Mesendoderm (in vitro differentiated cells): ENCODE results near the gene CDRT15L2. TPM values are rescaled to one million over a fixed set of nuclear protein-coding genes. Genes with fewer than 3 reads are reported as not detected.
A peak's percentile ranks its signal among the peaks of the same experiment; 100 is the strongest.
"Not testable (repeated sequence)": the region's sequence is repeated elsewhere in the genome, so short reads cannot be mapped to it uniquely, and the experiment has no call there.

Source experiments
- DNase-seq: peaks from one replicate; pipeline ENCODE4 v3.0.0; 2013
- H2AK5ac ChIP-seq: 2 replicates; pipeline ENCODE4 v1.6.1; 2013; ENCODE audit warnings: low read length, inconsistent platforms
- H2BK120ac ChIP-seq: 2 replicates; pipeline ENCODE4 v1.6.1; 2013; ENCODE audit warnings: low read depth, mild to moderate bottlenecking, low read length, moderate library complexity, mixed read lengths
- H2BK15ac ChIP-seq: replicated peaks from 2 replicates; pipeline ENCODE4 v1.6.1; 2013; ENCODE audit warnings: low read depth, mild to moderate bottlenecking, moderate library complexity
- H2BK5ac ChIP-seq: 2 replicates; pipeline ENCODE4 v1.6.1; 2013; ENCODE audit warnings: low read length, inconsistent platforms
- H3K18ac ChIP-seq: 2 replicates; pipeline ENCODE4 v1.6.1; 2013; ENCODE audit warnings: mild to moderate bottlenecking, low read length, mixed read lengths
- H3K23ac ChIP-seq: one replicate; pipeline ENCODE4 v1.6.1; 2013; ENCODE audit warnings: low read length
- H3K27ac ChIP-seq: 2 replicates; pipeline ENCODE4 v1.5.1; 2013; ENCODE audit warnings: low read depth, mild to moderate bottlenecking, inconsistent platforms, low read length, moderate library complexity
- H3K27me3 ChIP-seq: 2 replicates; pipeline ENCODE4 v1.6.1; 2013; ENCODE audit warnings: low read length, control low read depth, mild to moderate bottlenecking, inconsistent platforms; ENCODE audit not compliant: insufficient read depth, poor library complexity
- H3K36me3 ChIP-seq: 2 replicates; pipeline ENCODE4 v1.6.1; 2013; ENCODE audit warnings: low read length, inconsistent platforms; ENCODE audit not compliant: control insufficient read depth, insufficient read depth
- H3K4ac ChIP-seq: one replicate; pipeline ENCODE4 v1.6.1; 2013; ENCODE audit warnings: low read depth, mild to moderate bottlenecking, low read length, moderate library complexity
- H3K4me1 ChIP-seq: 2 replicates; pipeline ENCODE4 v1.6.1; 2013; ENCODE audit warnings: low read depth, low read length, inconsistent platforms; ENCODE audit not compliant: control insufficient read depth
- H3K4me2 ChIP-seq: 2 replicates; pipeline ENCODE4 v1.6.1; 2013; ENCODE audit warnings: low read length
- H3K4me3 ChIP-seq: 2 replicates; pipeline ENCODE4 v1.5.1; 2013; ENCODE audit warnings: mild to moderate bottlenecking, low read length
- H3K56ac ChIP-seq: one replicate; pipeline ENCODE4 v1.6.1; 2013; ENCODE audit warnings: low read length
- H3K79me1 ChIP-seq: 2 replicates; pipeline ENCODE4 v1.6.1; 2013; ENCODE audit warnings: low read length, inconsistent platforms
- H3K79me2 ChIP-seq: 2 replicates; pipeline ENCODE4 v1.6.1; 2013; ENCODE audit warnings: mild to moderate bottlenecking, low read length; ENCODE audit not compliant: control insufficient read depth, insufficient read depth
- H3K9ac ChIP-seq: 2 replicates; pipeline ENCODE4 v1.6.1; 2013; ENCODE audit warnings: low read length, inconsistent platforms
- H4K5ac ChIP-seq: one replicate; pipeline ENCODE4 v1.6.1; 2013; ENCODE audit warnings: low read length
- H4K8ac ChIP-seq: one replicate; pipeline ENCODE4 v1.6.1; 2013; ENCODE audit warnings: low read depth, mild to moderate bottlenecking, control low read depth, low read length, moderate library complexity
- whole genome bisulfite sequencing: extraction: QIAGEN DNeasy Blood & Tissue Kit; methylation state at CpG from one replicate; pipeline ENCODE4 v1.1.7; 2013; ENCODE audit warnings: low lambda C conversion rate, missing lambda C conversion rate; ENCODE audit not compliant: insufficient coverage; ENCODE audit errors: extremely low coverage; 5-methylcytosine and 5-hydroxymethylcytosine counted together
- polyA plus RNA-seq, 2 experiments: library from polyadenylated mRNA; stranded (reverse); fragments of 200-250 nt; gene quantifications; one replicate each; pipeline ENCODE4 v1.2.3, GENCODE V29; 2013

CDRT15L2 gene
- not detected for polyA plus RNA-seq (2013, experiment 1 of 2)
- polyA plus RNA-seq (2013, experiment 2 of 2) = not detected

DNA sequence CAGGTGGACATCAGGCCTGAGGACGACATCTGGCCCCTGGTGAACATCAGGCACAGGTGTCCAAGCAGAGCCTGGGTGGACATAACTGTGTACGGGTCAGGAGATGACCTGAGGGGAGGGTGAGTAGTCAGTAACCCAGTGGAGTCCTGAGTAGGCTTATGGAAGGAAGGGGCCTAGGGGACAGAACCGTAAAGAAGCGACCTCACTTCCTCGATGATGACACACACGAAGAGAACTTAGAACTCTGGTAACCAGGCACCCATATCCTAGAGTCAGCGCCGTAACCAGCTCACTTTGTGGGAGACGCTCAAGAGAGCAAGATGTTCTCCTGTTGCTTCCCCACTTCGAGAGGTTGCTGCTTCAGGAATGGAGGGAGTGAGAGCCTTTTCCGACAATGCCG, at the start of gene CDRT15L2:
TSS of gene CDRT15L2 (plus strand) at position 301 of the 400 bp plus-strand sequence. CDS start at position 321, 20 bp downstream.
- H3K4me2 ChIP-seq, H2BK5ac ChIP-seq, DNase-seq, H3K4me3 ChIP-seq, H3K56ac ChIP-seq, H2BK15ac ChIP-seq, H2AK5ac ChIP-seq, H4K8ac ChIP-seq, H2BK120ac ChIP-seq, H3K4me1 ChIP-seq, H3K18ac ChIP-seq, H3K23ac ChIP-seq, H3K36me3 ChIP-seq, H4K5ac ChIP-seq, H3K27ac ChIP-seq, H3K79me2 ChIP-seq, H3K4ac ChIP-seq, H3K27me3 ChIP-seq, H3K9ac ChIP-seq, H3K79me1 ChIP-seq: not testable (repeated sequence)
- WGBS = no CpG with 5 or more reads among the region's 12 CpGs

DNA sequence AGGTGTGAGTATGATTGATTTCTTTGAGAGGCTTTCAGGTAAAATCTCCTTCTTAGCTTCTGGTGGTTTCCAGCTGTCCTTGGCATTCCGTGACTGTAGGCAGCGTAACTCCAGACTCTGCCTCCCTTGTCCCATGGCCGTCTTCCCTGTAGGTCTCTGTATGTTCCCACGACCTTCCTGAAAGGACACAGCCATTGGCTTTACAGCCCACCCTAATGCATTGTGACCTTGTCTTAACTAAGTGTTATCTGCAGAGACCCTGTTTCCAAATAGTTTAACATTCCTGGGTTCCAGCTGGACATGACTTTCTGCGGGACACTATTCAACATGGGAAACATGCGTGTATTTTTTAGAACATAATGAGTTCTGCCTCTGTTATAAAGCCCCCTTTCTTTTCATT, 49.4 kb upstream of the CDRT15L2 start:
- Histone ChIP-seq H3K4ac (peak overlapping the region; percentile 55), H3K9ac (peak overlapping the region; percentile 48), H3K56ac (peak overlapping the region; percentile 76)
- peak; percentile 9 for DNase-seq
- H2BK15ac ChIP-seq, H3K27ac ChIP-seq, H3K27me3 ChIP-seq, H3K18ac ChIP-seq, H3K36me3 ChIP-seq, H4K8ac ChIP-seq, H4K5ac ChIP-seq, H3K79me2 ChIP-seq, H3K23ac ChIP-seq, H3K4me3 ChIP-seq, H3K79me1 ChIP-seq, H2BK120ac ChIP-seq, H2AK5ac ChIP-seq, H2BK5ac ChIP-seq, H3K4me2 ChIP-seq, H3K4me1 ChIP-seq: not testable (repeated sequence)
- no CpG with 5 or more reads among the region's 6 CpGs for WGBS

DNA sequence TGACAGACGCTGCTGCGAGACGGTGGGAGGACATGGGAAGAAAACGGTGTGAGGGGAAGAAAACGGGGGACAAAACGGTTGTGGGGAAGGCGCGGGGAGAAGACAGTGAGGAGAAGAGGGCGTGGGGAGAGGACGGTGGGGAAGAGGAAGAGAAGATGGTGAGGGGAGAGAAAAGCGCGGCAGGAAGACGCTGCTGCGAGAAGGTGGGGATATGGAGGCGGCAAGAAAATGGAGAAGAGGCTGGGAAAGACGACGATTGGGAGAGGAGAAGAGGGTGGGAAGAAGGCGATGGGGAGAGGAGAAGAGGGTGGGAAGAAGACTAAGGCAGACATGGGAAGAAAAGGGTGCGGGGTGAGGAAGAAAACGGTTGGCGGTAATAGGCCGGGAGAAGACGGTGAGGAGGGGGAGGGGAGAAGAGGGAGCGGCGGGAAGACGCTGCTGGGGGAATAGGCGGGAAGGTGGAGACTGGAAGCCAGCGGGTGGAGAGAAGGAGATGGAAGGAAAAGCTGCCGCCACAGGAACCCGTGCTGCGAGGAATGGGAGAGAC, 46.9 kb upstream of the CDRT15L2 start:
- H3K79me1 ChIP-seq, H2BK5ac ChIP-seq, H3K27ac ChIP-seq: not testable (repeated sequence)

DNA sequence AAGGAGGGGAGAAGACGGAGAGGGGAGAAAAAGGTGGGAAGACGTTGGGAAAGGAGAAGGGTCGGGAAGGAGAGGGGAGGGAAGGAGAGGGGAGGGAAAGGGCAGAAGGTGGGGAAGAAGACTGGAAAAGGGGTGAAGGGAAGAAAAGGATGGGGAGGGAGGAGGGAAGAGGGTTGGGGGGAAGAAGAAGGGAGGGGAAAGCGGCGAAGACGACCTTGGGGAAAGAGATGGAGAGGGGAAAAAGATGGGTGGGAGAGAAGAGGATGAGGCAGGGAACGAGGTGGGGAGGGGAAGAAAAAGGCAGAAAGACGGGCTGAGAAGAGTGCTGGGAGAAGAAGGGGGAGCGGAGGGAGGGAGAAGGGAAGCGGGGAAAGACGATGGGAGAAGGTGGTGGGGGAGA, 46.3 kb upstream of the CDRT15L2 start:
- H3K27me3 ChIP-seq, H4K5ac ChIP-seq, H3K4me2 ChIP-seq, H3K4me1 ChIP-seq, H3K79me2 ChIP-seq, H2BK120ac ChIP-seq, H3K4ac ChIP-seq, H3K4me3 ChIP-seq, H2BK5ac ChIP-seq, H2AK5ac ChIP-seq, H3K79me1 ChIP-seq, H3K36me3 ChIP-seq, H2BK15ac ChIP-seq, H3K18ac ChIP-seq, H3K23ac ChIP-seq, H4K8ac ChIP-seq: not testable (repeated sequence)
- peak; percentile 61 for DNase-seq
- Histone ChIP-seq H3K27ac (peak overlapping the region; percentile 62), H3K56ac (peak overlapping the region; percentile 64), H3K9ac (peak overlapping the region; percentile 66)
- WGBS = no CpG with 5 or more reads among the region's 11 CpGs

More for the DNA sequence above, 46.9 kb upstream of the CDRT15L2 start:
- H3K4me2 ChIP-seq, H3K4ac ChIP-seq, H3K36me3 ChIP-seq, H3K23ac ChIP-seq, H3K27me3 ChIP-seq, H3K4me1 ChIP-seq, H3K4me3 ChIP-seq, H3K79me2 ChIP-seq, H2BK120ac ChIP-seq, H4K8ac ChIP-seq, H2AK5ac ChIP-seq, H3K18ac ChIP-seq, H2BK15ac ChIP-seq, H4K5ac ChIP-seq: not testable (repeated sequence)
- peak overlapping the region; percentile 81 for H3K56ac ChIP-seq
- DNase-seq = peak; percentile 56
- H3K9ac ChIP-seq = peak overlapping the region; percentile 59
- WGBS = no CpG with 5 or more reads among the region's 31 CpGs

DNA sequence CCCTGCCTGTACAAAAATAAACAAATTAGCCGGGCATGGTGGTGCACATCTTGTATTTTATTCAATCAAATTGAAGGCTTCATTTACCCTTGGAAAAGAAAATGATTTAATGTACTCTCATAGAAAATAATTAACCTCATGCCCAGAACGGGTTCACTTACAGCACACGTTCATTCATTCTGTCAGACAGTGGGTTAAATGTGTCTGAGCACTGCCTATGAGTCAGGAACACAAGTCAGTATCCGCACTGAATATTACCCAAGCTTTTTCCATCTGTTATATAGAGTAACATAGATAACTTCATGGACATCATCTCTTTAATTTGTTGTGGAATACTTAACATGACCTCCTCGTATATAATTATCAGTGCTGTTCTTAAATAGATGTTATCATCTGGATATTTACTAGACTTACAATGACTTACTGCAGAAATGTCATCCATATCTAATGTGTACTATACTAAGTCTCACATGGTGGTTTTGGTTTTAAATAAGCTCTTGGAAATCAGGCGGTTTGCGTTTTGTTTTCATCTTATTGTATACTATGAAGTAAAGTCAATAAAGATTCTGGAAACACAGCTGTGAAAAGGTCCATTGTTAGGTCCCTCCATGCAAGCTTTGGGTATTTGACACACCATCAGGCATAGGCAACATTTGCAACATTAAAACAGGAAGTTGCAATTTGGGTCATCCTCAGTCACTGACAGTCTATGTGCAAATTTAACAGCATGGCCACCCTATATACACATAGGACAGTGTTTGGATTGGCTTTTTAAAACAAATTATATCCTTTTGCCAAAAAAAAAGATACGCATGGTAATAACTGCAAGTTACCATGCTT, 44.6 kb upstream of the CDRT15L2 start:
- H4K5ac ChIP-seq, H3K23ac ChIP-seq, DNase-seq, H4K8ac ChIP-seq, H3K27me3 ChIP-seq, H3K79me1 ChIP-seq, H3K36me3 ChIP-seq, H2BK5ac ChIP-seq, H3K9ac ChIP-seq, H3K18ac ChIP-seq, H2BK120ac ChIP-seq, H3K56ac ChIP-seq, H3K4me3 ChIP-seq, H3K27ac ChIP-seq, H2AK5ac ChIP-seq, H3K4me1 ChIP-seq, H3K4me2 ChIP-seq, H3K4ac ChIP-seq, H3K79me2 ChIP-seq, H2BK15ac ChIP-seq: not testable (repeated sequence)
- WGBS = no CpG with 5 or more reads among the region's 8 CpGs
